CD4-positive, alpha-beta memory T cell (primary cell): Measurements from ENCODE around the gene OR51V1. TPM values are rescaled to one million over a fixed set of nuclear protein-coding genes. Genes with fewer than 3 reads are reported as not detected.

Experiments used
- CTCF ChIA-PET: fragments of 350-600 bp; sonication (Branson Sonifier 250); formaldehyde crosslinking; loops from one replicate; lab custom pipeline; 2021; ENCODE audit warnings: inconsistent platforms; ENCODE audit not compliant: partially characterized antibody; lab: Charles Lee
- POLR2A ChIA-PET: fragments of 350-600 bp; sonication (Branson Sonifier 250); formaldehyde crosslinking; loops from one replicate; lab custom pipeline; 2021; ENCODE audit not compliant: partially characterized antibody; lab: Charles Lee
- DNase-seq, 5 donors: peaks; one replicate each; pipeline versions ENCODE4 v3.0.0 to v3.0.0-alpha.2; 2020 to 2022; ENCODE audit warnings: mixed read lengths in 1 of 5
- H3K27ac ChIP-seq: one replicate; pipeline ENCODE4 v1.7.0; 2013; ENCODE audit warnings: low read depth, low read length
- H3K27me3 ChIP-seq: 2 replicates; pipeline ENCODE4 v1.7.0; 2013; ENCODE audit warnings: mild to moderate bottlenecking, low read length, moderate library complexity; ENCODE audit not compliant: insufficient read depth
- H3K36me3 ChIP-seq: 2 replicates; pipeline ENCODE4 v1.7.0; 2013; ENCODE audit warnings: mild to moderate bottlenecking, low read length, moderate library complexity; ENCODE audit not compliant: insufficient read depth
- H3K4me1 ChIP-seq: 2 replicates; pipeline ENCODE4 v1.7.0; 2013; ENCODE audit warnings: mild to moderate bottlenecking, low read length, moderate library complexity; ENCODE audit not compliant: insufficient read depth
- H3K4me3 ChIP-seq, 2 donors: one replicate each; pipeline ENCODE4 v1.7.0; 2013; ENCODE audit warnings: low read length in 2 of 2, mild to moderate bottlenecking in 1 of 2
- H3K9me3 ChIP-seq, 2 donors: one replicate each; pipeline ENCODE4 v1.7.0; 2013; ENCODE audit warnings: low read length in 2 of 2, control low read depth in 1 of 2; ENCODE audit not compliant: control insufficient read depth in 1 of 2
- H3K27ac Mint-ChIP-seq, 7 donors: one replicate each; pipeline ENCODE4 v1.8.0; 2020 to 2021; ENCODE audit warnings: mixed read lengths in 7 of 7, mild to moderate bottlenecking in 6 of 7, inconsistent platforms in 3 of 7, moderate library complexity in 3 of 7
- H3K27me3 Mint-ChIP-seq, 2 donors: one replicate each; pipeline ENCODE4 v1.8.0; 2020 to 2021; ENCODE audit warnings: mixed read lengths in 2 of 2
- H3K36me3 Mint-ChIP-seq, 2 donors: one replicate each; pipeline ENCODE4 v1.8.0; 2020 to 2021; ENCODE audit warnings: mixed read lengths in 2 of 2, inconsistent platforms in 1 of 2, mild to moderate bottlenecking in 1 of 2
- H3K4me1 Mint-ChIP-seq, 4 donors: one replicate each; pipeline ENCODE4 v1.8.0; 2020 to 2021; ENCODE audit warnings: mixed read lengths in 4 of 4, mild to moderate bottlenecking in 1 of 4
- H3K4me3 Mint-ChIP-seq, 8 donors: one replicate each; pipeline ENCODE4 v1.8.0; 2020 to 2021; ENCODE audit warnings: mixed read lengths in 8 of 8, mild to moderate bottlenecking in 7 of 8, moderate library complexity in 6 of 8, inconsistent platforms in 3 of 8
- H3K9me3 Mint-ChIP-seq, 8 donors: one replicate each; pipeline ENCODE4 v1.8.0; 2020 to 2021; ENCODE audit warnings: mixed read lengths in 8 of 8, mild to moderate bottlenecking in 5 of 8, inconsistent platforms in 3 of 8, moderate library complexity in 1 of 8
- intact Hi-C: fragments of 100-400 bp; cut with micrococcal nuclease; formaldehyde crosslinking; loops from one replicate; pipeline ENCODE4 v1.15.1; 2023
- polyA plus RNA-seq, 2 donors: library from polyadenylated mRNA; unstranded; fragments of 300-500 nt; fragmentation: Illumina TruSeq; gene quantifications; one replicate each; pipeline ENCODE4 v1.2.3, GENCODE V29; 2021
- total RNA-seq, 2 experiments: library from RNA; stranded (reverse); gene quantifications; one replicate each; pipeline ENCODE4 v1.2.3, GENCODE V29; 2021

Gene OR51V1
- total and polyA plus RNA-seq, 4 experiments from 2014 or later: not detected

GRCh38 chr11:5224538-5225479 is 24.3 kb upstream of the OR51V1 start:
- CTCF ChIA-PET: no interaction called here
- no peak overlapping the region for H3K4me3 ChIP-seq
- H3K9me3 Mint-ChIP-seq: peaks cover 0 to 4% (median 0%) of the 10 kb centered on the region in 8 donors

GRCh38 chr11:5223686-5224085 is 23.2 kb upstream of the OR51V1 start:
- Mint-ChIP-seq H3K27ac (no peak overlapping the region), H3K27me3 (peaks cover 1 to 2% of the 10 kb centered on the region in 2 donors), H3K4me1 (no peaks in the 10 kb centered on the region), H3K36me3 (no peaks in the 10 kb centered on the region), H3K4me3 (no peak overlapping the region), H3K9me3 (peaks cover 0 to 6% (median 0%) of the 10 kb centered on the region in 8 donors)
- intact Hi-C loops: no loop called here
- H3K36me3 ChIP-seq: no peaks in the 10 kb centered on the region
- H3K27ac ChIP-seq: no peak overlapping the region
- CTCF ChIA-PET: no interaction called here
- no peaks in the 10 kb centered on the region for H3K9me3 ChIP-seq
- H3K4me1 ChIP-seq: no peaks in the 10 kb centered on the region
- H3K4me3 ChIP-seq: no peak overlapping the region
- no peaks in the 10 kb centered on the region for H3K27me3 ChIP-seq
- POLR2A ChIA-PET: no interaction called here
- DNase-seq: no peak

More at GRCh38 chr11:5224538-5225479, 24.3 kb upstream of the OR51V1 start:
- DNase-seq: no peak
- no peak overlapping the region for H3K4me3 Mint-ChIP-seq
- Histone ChIP-seq H3K36me3 (no peaks in the 10 kb centered on the region), H3K9me3 (no peaks in the 10 kb centered on the region), H3K4me1 (no peaks in the 10 kb centered on the region), H3K27me3 (no peaks in the 10 kb centered on the region), H3K27ac (no peak overlapping the region)
- H3K27ac Mint-ChIP-seq: no peak overlapping the region
- H3K27me3 Mint-ChIP-seq: peaks cover 1 to 2% of the 10 kb centered on the region in 2 donors
- H3K36me3 Mint-ChIP-seq: no peaks in the 10 kb centered on the region
- no peaks in the 10 kb centered on the region for H3K4me1 Mint-ChIP-seq
- POLR2A ChIA-PET: no interaction called here
- intact Hi-C loops: no loop called here

- DNase-seq: no peak
- Histone ChIP-seq H3K4me3 (no peak overlapping the region), H3K4me1 (no peaks in the 10 kb centered on the region), H3K36me3 (no peaks in the 10 kb centered on the region), H3K27me3 (no peaks in the 10 kb centered on the region), H3K27ac (no peak overlapping the region), H3K9me3 (no peaks in the 10 kb centered on the region)
- Mint-ChIP-seq H3K4me1 (no peaks in the 10 kb centered on the region), H3K27me3 (peaks cover 1 to 2% of the 10 kb centered on the region in 2 donors), H3K27ac (no peak overlapping the region), H3K4me3 (no peak overlapping the region), H3K36me3 (no peaks in the 10 kb centered on the region), H3K9me3 (peaks cover 0 to 6% (median 0%) of the 10 kb centered on the region in 8 donors)
- ChIA-PET CTCF (no interaction called here), POLR2A (no interaction called here)
- intact Hi-C loops: no loop called here
These were observed 22.7 kb upstream of the OR51V1 start for GRCh38 chr11:5223146-5223545.

- DNase-seq: no peak
- H3K27ac Mint-ChIP-seq: no peak overlapping the region
These were observed 9.9 kb upstream of the OR51V1 start for GRCh38 chr11:5210376-5210885.

GRCh38 chr11:5204787-5205186 is 4.3 kb upstream of the OR51V1 start:
- Histone ChIP-seq H3K27me3 (no peaks in the 10 kb centered on the region), H3K36me3 (no peaks in the 10 kb centered on the region), H3K4me1 (no peaks in the 10 kb centered on the region), H3K27ac (no peak overlapping the region), H3K4me3 (no peak overlapping the region), H3K9me3 (no peaks in the 10 kb centered on the region)
- Mint-ChIP-seq H3K4me3 (no peak overlapping the region), H3K4me1 (no peaks in the 10 kb centered on the region), H3K36me3 (no peaks in the 10 kb centered on the region), H3K27ac (no peak overlapping the region), H3K9me3 (no peaks in the 10 kb centered on the region), H3K27me3 (peaks cover 0 to 2% of the 10 kb centered on the region in 2 donors)
- ChIA-PET CTCF (no interaction called here), POLR2A (no interaction called here)
- no peak for DNase-seq
- intact Hi-C loops: no loop called here

More at GRCh38 chr11:5210376-5210885, 9.9 kb upstream of the OR51V1 start:
- Histone ChIP-seq H3K27me3 (no peaks in the 10 kb centered on the region), H3K9me3 (no peaks in the 10 kb centered on the region), H3K27ac (no peak overlapping the region), H3K36me3 (no peaks in the 10 kb centered on the region), H3K4me3 (no peak overlapping the region), H3K4me1 (no peaks in the 10 kb centered on the region)
- H3K4me1 Mint-ChIP-seq: no peaks in the 10 kb centered on the region
- intact Hi-C loops: no loop called here
- ChIA-PET POLR2A (no interaction called here), CTCF (no interaction called here)
- peaks cover 0 to 2% of the 10 kb centered on the region in 2 donors for H3K27me3 Mint-ChIP-seq
- H3K4me3 Mint-ChIP-seq: no peak overlapping the region
- H3K9me3 Mint-ChIP-seq: peaks cover 0 to 9% (median 0%) of the 10 kb centered on the region in 8 donors
- H3K36me3 Mint-ChIP-seq: no peaks in the 10 kb centered on the region

- Histone ChIP-seq H3K27me3 (no peaks in the 10 kb centered on the region), H3K4me1 (no peaks in the 10 kb centered on the region), H3K36me3 (no peaks in the 10 kb centered on the region), H3K4me3 (no peak overlapping the region), H3K9me3 (no peaks in the 10 kb centered on the region), H3K27ac (no peak overlapping the region)
- POLR2A ChIA-PET: no interaction called here
- peaks cover 0 to 2% of the 10 kb centered on the region in 2 donors for H3K27me3 Mint-ChIP-seq
- H3K36me3 Mint-ChIP-seq: no peaks in the 10 kb centered on the region
- no peaks in the 10 kb centered on the region for H3K4me1 Mint-ChIP-seq
- no peak overlapping the region for H3K27ac Mint-ChIP-seq
- CTCF ChIA-PET: no interaction called here
- no peak overlapping the region for H3K4me3 Mint-ChIP-seq
- H3K9me3 Mint-ChIP-seq: no peaks in the 10 kb centered on the region
- intact Hi-C loops: no loop called here
- DNase-seq: no peak
These were observed 2.9 kb upstream of the OR51V1 start for GRCh38 chr11:5203366-5203765.

- no peak overlapping the region for H3K27ac ChIP-seq
- H3K27ac Mint-ChIP-seq: no peak overlapping the region
- H3K27me3 ChIP-seq: no peaks in the 10 kb centered on the region
- intact Hi-C loops: no loop called here
- ChIA-PET POLR2A (no interaction called here), CTCF (no interaction called here)
- no peaks in the 10 kb centered on the region for H3K4me1 ChIP-seq
- no peaks in the 10 kb centered on the region for H3K4me1 Mint-ChIP-seq
- no peaks in the 10 kb centered on the region for H3K36me3 Mint-ChIP-seq
- peaks cover 0 to 4% (median 0%) of the 10 kb centered on the region in 8 donors for H3K9me3 Mint-ChIP-seq
- no peak overlapping the region for H3K4me3 ChIP-seq
- DNase-seq: no peak
- H3K9me3 ChIP-seq: no peaks in the 10 kb centered on the region
- no peaks in the 10 kb centered on the region for H3K36me3 ChIP-seq
- no peak overlapping the region for H3K4me3 Mint-ChIP-seq
- no peaks in the 10 kb centered on the region for H3K27me3 Mint-ChIP-seq
These were observed 2.2 kb downstream of the OR51V1 start for GRCh38 chr11:5198285-5198684.
